ENCODE measurements around the gene SIRT5.

The SIRT5 gene

GRCh38 chr6:13574571-13575376, at the start of gene SIRT5:
Gene SIRT5 (plus strand): TSS chr6:13574601. CDS start chr6:13584111, 9,510 bp downstream.
- peak; percentile 90 for DNase-seq

DNA sequence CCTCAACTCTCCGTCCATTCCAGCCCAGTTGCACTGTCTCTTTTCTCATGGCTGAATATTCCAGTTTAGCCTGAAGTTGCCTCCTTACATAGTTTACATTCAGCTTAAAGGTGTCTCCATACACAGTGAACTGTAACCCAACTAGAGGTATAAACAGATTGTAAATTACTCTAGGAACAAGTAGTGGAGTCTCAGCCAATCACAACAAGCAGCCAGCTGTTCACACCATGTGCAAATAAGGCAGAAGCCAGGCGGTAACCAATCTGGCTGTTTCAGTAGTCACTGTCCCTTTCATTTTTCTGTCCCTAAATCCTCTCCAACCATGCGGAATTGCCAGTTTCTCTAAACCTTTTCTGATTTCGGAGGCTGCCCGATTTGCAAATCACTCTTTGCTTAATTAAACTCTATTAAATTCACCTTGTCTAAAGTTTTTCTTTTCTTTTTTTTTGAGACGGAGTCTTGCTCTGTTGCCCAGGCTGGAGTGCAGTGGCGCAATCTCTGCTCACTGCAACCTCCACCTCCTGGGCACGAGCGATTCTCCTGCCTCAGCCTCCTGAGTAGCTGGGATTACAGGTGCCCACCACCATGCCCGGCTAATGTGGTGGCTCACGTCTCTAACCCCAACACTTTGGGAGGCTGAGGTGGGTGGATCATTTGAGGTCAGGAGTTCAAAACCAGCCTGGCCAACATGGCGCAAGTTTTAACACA, 49.4 kb upstream of the SIRT5 start:
- no peak for DNase-seq

GRCh38 chr6:13526357-13526726, 48.1 kb upstream of the SIRT5 start:
- no peak for DNase-seq

DNA sequence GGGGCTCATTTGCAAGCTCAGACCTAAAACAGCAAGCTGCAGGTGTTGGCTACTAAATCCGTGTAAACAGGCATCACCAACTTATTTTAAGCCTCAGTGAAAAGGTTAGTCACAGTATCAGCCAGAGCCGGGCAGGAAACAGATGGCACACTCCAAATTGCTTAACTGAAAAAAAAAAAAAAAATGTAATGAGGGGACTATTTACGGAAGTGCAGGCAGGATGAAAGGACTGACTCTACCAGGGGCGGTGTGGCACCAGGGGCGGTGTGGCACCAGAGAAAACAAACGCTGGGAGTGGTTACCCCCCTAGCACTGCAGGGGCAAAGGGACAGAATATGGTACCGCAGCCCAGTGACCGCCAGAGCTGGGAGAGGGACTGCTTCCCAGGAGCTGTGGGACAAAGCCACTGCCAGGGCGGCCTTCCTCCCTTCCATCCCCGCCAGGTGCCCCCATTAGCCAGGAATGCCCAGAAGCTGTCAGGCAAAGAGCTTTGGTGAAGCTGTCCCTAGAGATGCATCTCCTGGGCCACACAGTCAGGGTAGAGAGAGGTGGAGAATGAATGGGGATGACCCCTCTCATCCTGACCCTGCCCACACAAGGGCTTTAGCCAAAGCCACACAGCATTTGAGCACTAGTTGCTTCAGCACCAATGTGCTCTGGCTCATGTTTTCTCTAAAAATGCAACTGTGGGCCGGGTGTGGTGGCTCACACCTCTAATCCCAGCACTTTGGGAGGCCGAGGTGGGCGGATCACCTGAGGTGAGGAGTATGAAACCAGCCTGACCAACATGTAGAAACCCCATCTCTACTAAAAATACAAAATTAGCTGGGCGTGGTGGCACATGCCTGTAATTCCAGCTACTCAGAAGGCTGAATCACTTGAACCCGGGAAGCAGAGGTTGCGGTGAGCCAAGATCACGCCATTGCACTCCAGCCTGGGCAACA, 47.4 kb upstream of the SIRT5 start:
- DNase-seq: peak; percentile 54

DNA sequence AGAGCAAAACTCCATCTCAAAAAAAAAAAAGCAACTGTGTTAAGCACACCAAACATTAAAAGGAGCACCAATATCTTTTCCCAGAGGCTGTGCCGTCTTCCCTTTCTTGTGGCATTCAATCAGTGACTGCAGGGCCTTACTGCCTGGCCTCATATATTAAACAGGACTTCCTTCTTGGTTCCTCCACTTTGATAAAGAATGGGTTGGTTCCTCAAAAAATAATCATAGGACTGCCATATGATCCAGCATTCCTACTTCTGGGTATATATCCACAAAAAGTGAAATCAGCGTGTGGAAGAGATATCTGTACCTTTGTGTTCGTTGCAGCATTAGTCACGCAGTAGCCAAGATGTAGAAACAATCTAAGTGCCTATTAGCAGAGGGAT, 46.7 kb upstream of the SIRT5 start:
- DNase-seq: no peak

- no peak for DNase-seq
Measured at GRCh38 chr6:13528232-13528631, 46.2 kb upstream of the SIRT5 start.

- DNase-seq: no peak
Measured at GRCh38 chr6:13528777-13529343, 45.5 kb upstream of the SIRT5 start.

- DNase-seq: no peak
Measured at GRCh38 chr6:13531956-13532355, 42.4 kb upstream of the SIRT5 start.

GRCh38 chr6:13534536-13534935, 39.9 kb upstream of the SIRT5 start:
- DNase-seq: no peak

- no peak for DNase-seq
Measured at GRCh38 chr6:13535306-13535705, 39.1 kb upstream of the SIRT5 start.

- DNase-seq: no peak
Measured at GRCh38 chr6:13536796-13537526, 37.4 kb upstream of the SIRT5 start.

GRCh38 chr6:13537527-13537897, 36.9 kb upstream of the SIRT5 start:
- DNase-seq: no peak

DNA sequence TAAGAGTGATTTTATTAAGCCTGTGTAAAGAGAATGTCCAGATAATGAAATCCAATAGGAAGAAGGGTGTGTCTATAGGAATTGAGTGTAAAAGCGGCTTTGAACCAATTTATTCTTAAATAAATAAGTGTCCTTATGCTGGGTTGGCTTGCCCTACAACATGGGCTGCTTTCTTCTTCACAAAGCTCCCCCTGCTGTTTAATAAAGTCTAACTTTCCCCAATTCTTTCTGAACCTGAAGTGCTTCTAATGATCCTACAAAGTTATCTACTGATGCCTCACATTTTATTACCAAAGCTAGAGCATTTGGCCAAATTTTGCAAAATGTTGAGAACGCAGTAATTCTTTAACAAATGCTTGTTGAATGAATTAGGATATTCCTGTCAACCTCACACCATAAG, 36.3 kb upstream of the SIRT5 start:
- no peak for DNase-seq

DNA sequence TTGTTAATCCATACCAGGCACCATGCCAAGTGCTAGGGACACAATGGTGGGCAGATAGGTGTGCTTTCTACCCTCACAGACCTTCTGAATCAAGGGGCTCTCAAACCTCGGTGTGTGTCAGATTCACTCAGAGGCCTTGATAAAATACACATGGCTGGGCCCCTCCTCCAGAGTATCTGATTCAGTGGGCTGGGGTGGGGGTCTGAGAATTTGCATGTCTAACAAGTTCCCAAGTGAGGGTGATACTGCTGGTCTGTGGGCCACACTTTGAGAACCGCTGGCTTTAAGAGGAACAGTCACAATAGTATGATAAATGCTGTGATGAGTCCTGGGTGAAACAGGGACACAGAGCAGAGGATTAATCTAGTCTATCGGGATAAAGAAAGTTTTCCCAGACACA, 35.8 kb upstream of the SIRT5 start:
- no peak for DNase-seq

- no peak for DNase-seq
Measured at GRCh38 chr6:13539572-13539971, 34.8 kb upstream of the SIRT5 start.

GRCh38 chr6:13541496-13541895, 32.9 kb upstream of the SIRT5 start:
- DNase-seq: no peak

- DNase-seq: no peak
Measured at GRCh38 chr6:13544454-13545186, 29.8 kb upstream of the SIRT5 start.

- no peak for DNase-seq
Measured at GRCh38 chr6:13545885-13546284, 28.5 kb upstream of the SIRT5 start.

- no peak for DNase-seq
Measured at GRCh38 chr6:13548500-13549210, 25.7 kb upstream of the SIRT5 start.

DNA sequence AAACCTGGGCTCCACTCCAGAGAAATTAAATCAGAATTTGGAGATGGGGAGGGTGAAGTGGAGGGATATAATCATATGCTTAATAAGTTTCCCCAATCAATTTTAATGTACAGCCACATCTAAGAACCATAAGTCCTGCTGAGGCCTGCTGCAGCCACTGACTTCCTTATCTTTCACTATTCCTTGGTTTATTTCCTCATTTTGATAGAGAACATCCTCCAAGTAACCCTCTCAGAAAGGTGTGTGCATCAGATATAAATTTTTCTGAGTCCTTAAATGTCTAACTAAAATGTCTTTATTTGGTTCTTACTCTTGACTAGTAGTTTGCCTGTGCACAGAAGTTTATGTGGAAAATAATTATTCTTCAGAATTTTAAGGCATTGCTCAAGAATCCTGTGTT, 23.7 kb upstream of the SIRT5 start:
- DNase-seq: no peak

- no peak for DNase-seq
Measured at GRCh38 chr6:13553646-13554045, 20.8 kb upstream of the SIRT5 start.

Data from NCI-H1105 (cell line).